ENCODE data around the gene BOK.

Gene BOK

GRCh38 chr2:241551599-241551997 is 6.9 kb upstream of the BOK start:
- H2AFZ ChIP-seq (ENCODE audit: low read depth, low read length), result no peak overlapping the region
- no peaks in the 10 kb centered on the region for H4K20me1 ChIP-seq (ENCODE audit: insufficient read depth, low read length)
- H3K9ac ChIP-seq (ENCODE audit: low read length), result no peak overlapping the region
- H3K4me3 ChIP-seq (ENCODE audit: low read length), result no peak overlapping the region
- H3K4me2 ChIP-seq (ENCODE audit: low read length), result no peak overlapping the region
- H3K9me3 ChIP-seq (ENCODE audit: insufficient read depth, low read length), result no peaks in the 10 kb centered on the region
- no peak overlapping the region for H3K27ac ChIP-seq (ENCODE audit: low read length)
- no peaks in the 10 kb centered on the region for H3K27me3 ChIP-seq (ENCODE audit: low read depth, low read length)
- no peaks in the 10 kb centered on the region for H3K79me2 ChIP-seq (ENCODE audit: low read length)
- H3K4me1 ChIP-seq (ENCODE audit: low read length), result no peaks in the 10 kb centered on the region
- TF ChIP-seq CTCF (IDR thresholded peaks at IDR 0.05; ENCODE audit: low read depth, low read length) (no peak), EZH2phosphoT487 (IDR thresholded peaks at IDR 0.05; ENCODE audit: low read depth) (no peak)
- no peaks in the 10 kb centered on the region for H3K36me3 ChIP-seq (replicated peaks; ENCODE audit: low read depth, low read length)

GRCh38 chr2:241551998-241552737 is 6.4 kb upstream of the BOK start:
- Histone ChIP-seq H3K9ac (ENCODE audit: low read length) (no peak overlapping the region), H3K4me3 (ENCODE audit: low read length) (no peak overlapping the region), H3K27me3 (ENCODE audit: low read depth, low read length) (no peaks in the 10 kb centered on the region), H3K9me3 (ENCODE audit: insufficient read depth, low read length) (no peaks in the 10 kb centered on the region), H3K36me3 (replicated peaks; ENCODE audit: low read depth, low read length) (no peaks in the 10 kb centered on the region), H3K79me2 (ENCODE audit: low read length) (no peaks in the 10 kb centered on the region), H4K20me1 (ENCODE audit: insufficient read depth, low read length) (no peaks in the 10 kb centered on the region), H3K27ac (ENCODE audit: low read length) (no peak overlapping the region), H3K4me2 (ENCODE audit: low read length) (no peak overlapping the region), H3K4me1 (ENCODE audit: low read length) (no peaks in the 10 kb centered on the region), H2AFZ (ENCODE audit: low read depth, low read length) (no peak overlapping the region)
- TF ChIP-seq CTCF (IDR thresholded peaks at IDR 0.05; ENCODE audit: low read depth, low read length) (no peak), EZH2phosphoT487 (IDR thresholded peaks at IDR 0.05; ENCODE audit: low read depth) (no peak)

GRCh38 chr2:241553512-241553830 is 5.1 kb upstream of the BOK start:
- Histone ChIP-seq H3K4me2 (ENCODE audit: low read length) (no peak overlapping the region), H3K9ac (ENCODE audit: low read length) (no peak overlapping the region), H2AFZ (ENCODE audit: low read depth, low read length) (no peak overlapping the region), H3K79me2 (ENCODE audit: low read length) (no peaks in the 10 kb centered on the region), H3K27ac (ENCODE audit: low read length) (no peak overlapping the region), H3K4me1 (ENCODE audit: low read length) (no peaks in the 10 kb centered on the region), H3K4me3 (ENCODE audit: low read length) (no peak overlapping the region), H4K20me1 (ENCODE audit: insufficient read depth, low read length) (no peaks in the 10 kb centered on the region), H3K27me3 (ENCODE audit: low read depth, low read length) (no peaks in the 10 kb centered on the region), H3K9me3 (ENCODE audit: insufficient read depth, low read length) (no peaks in the 10 kb centered on the region), H3K36me3 (replicated peaks; ENCODE audit: low read depth, low read length) (no peaks in the 10 kb centered on the region)
- TF ChIP-seq CTCF (IDR thresholded peaks at IDR 0.05; ENCODE audit: low read depth, low read length) (no peak), EZH2phosphoT487 (IDR thresholded peaks at IDR 0.05; ENCODE audit: low read depth) (no peak)

GRCh38 chr2:241553981-241554380 is 4.6 kb upstream of the BOK start:
- Histone ChIP-seq H3K9me3 (ENCODE audit: insufficient read depth, low read length) (no peaks in the 10 kb centered on the region), H2AFZ (ENCODE audit: low read depth, low read length) (no peak overlapping the region), H3K4me3 (ENCODE audit: low read length) (no peak overlapping the region), H3K79me2 (ENCODE audit: low read length) (no peaks in the 10 kb centered on the region), H3K27ac (ENCODE audit: low read length) (no peak overlapping the region), H3K27me3 (ENCODE audit: low read depth, low read length) (no peaks in the 10 kb centered on the region), H3K4me2 (ENCODE audit: low read length) (no peak overlapping the region), H4K20me1 (ENCODE audit: insufficient read depth, low read length) (no peaks in the 10 kb centered on the region), H3K4me1 (ENCODE audit: low read length) (no peaks in the 10 kb centered on the region), H3K36me3 (replicated peaks; ENCODE audit: low read depth, low read length) (no peaks in the 10 kb centered on the region), H3K9ac (ENCODE audit: low read length) (no peak overlapping the region)
- TF ChIP-seq EZH2phosphoT487 (IDR thresholded peaks at IDR 0.05; ENCODE audit: low read depth) (no peak), CTCF (IDR thresholded peaks at IDR 0.05; ENCODE audit: low read depth, low read length) (no peak)
